ENCODE data around the gene ZFYVE26.

The ZFYVE26 gene

GRCh38 chr14:67815573-67816225 lies 691 bp downstream of the ZFYVE26 start:
- no peak for DNase-seq

- no peak for DNase-seq
Observed at GRCh38 chr14:67814821-67815220, 1.6 kb downstream of the ZFYVE26 start.

DNA sequence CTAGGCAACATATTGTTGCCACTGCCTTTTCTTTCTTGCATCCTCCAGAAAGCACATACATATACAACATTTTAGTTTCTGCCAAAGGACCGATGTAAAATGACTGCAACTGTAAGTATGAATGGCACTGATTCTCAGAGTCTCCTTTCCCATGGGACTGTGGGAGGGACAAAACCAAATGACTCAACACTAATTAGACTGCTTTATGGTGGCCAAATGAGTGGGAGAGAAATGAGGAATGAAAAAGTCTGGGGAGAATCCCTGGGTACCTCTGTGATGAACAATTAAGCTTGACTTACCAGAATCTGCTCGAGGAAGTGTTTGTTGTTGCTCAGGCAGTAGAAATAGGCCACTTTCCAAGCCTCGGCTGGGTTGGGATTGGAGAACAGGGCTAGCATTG lies 10.1 kb downstream of the ZFYVE26 start:
- no peak for DNase-seq

GRCh38 chr14:67800743-67801142 lies 15.6 kb downstream of the ZFYVE26 start:
- no peak for DNase-seq

GRCh38 chr14:67798731-67799130 lies 17.7 kb downstream of the ZFYVE26 start:
- no peak for DNase-seq

DNA sequence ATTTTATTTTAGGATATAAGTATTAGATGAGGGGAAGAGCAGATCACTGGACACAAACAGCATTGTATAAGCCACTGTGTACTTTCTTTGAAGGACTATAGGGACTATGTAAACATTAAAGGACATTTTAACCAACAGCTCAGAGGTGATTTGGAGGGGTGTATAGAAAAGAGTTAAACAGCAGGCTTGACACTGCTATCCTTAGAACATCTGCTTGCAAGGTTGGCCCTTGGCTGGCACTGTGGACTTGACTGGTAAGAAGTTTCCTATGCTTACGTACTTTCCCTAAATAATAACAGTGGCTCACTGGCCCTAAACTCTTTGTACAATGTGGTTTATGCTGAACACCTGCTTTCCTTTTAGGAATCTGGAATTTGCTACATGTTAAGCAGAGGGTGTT lies 28.7 kb downstream of the ZFYVE26 start:
- DNase-seq: no peak

DNA sequence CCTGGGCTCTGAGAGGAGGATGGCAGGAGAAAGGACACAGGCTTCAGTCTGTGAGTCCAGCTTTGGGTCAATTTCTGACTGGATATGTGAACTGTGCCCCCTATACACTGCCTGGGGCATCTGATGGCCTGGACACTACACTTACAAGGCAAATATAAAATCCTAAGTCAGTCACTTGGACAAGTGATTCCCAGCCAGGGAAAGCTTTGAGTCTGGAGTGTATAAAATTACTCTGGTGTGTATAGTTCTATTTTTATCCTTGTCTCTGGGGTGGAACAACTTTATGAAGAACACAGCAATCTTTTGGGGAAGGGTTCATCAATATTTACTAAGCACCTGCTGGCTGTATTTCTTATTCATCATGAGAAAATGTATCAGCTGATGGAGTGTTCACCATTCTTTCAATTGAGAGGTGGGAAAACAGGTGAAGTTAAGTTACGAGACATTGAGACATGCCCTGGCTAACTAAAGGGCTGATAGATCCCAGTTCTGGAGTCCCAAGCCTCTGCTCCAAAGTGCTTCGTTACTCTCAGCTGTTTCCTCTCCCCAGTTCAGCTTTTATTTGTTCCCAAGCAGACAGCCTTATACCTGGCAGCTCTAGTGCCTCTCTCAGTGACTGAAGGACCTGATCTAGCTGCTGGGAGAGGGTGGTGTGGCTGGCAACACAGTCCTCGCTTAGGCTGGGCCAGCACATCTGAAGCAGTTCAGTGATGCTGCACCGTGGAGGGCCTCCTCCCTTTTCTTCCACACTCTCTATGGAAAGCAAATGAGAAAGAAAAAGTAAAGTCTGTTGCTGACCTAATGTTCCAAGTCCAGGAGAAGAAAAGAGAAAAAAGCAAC lies 30.9 kb downstream of the ZFYVE26 start:
- no peak for DNase-seq

DNA sequence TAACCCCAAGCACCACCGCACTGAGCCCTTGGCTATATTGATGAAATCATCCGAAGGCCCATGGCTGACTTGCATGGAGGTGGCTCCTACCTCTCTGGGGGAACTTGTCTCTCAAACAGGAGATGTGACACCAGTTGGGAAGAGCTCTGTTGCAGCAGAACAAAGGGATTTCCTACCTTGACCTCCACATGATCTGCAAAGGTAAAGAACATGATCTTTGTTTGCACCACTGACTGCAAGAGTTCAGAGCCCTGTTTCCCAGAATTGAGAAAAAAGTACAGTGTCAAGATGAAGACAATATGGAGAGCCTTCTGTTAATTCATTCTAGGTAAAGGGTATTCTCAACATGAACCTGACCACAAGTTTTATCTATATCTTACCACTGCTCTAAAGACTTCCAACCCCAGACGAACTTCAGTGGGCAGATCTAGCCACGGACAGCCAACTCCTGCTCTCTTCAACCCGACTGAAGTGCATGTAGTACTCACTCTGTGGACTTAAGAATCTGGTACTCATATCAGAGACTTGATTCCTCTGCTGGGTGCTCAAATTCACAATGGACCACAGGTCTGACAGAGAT lies 32.1 kb downstream of the ZFYVE26 start:
- no peak for DNase-seq

DNA sequence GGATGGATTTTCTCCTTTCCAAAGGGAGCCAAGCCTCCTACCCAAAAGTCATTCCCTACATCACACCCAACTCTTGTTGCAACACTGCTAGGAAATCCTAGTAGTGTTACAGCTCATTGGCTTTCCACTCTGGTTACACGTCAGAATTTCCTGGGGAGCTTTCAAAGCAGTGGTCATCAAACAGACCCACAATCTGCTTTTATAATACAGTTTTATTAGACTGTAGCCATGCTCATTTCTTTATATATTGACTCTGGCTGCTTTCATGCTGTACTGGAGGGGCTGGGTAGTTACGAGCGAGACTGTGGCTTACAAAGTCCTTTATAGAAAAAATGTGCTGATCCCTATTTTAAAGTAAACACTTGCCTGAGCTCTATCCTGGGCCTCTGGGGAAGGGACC lies 34.3 kb downstream of the ZFYVE26 start:
- DNase-seq: no peak

DNA sequence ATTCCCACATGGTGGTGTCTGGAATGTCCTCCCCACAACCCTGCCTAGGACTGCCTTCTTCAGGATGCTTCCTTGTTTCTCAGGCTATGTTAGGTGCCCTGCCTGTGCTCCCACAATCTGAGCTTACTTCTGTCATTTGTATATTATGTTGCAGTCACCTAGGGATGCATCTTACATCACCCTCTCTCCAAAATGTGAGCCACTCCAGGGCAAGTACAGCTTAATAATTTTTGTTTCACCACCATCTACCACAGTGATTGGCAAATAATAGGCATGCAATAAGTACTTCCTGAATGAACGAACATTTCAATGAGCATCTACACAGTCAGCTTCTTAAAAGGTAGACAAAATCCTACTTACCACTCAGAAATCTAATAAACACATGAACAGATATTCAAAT lies 37.6 kb downstream of the ZFYVE26 start:
- DNase-seq: no peak

GRCh38 chr14:67776653-67777322 lies 39.6 kb downstream of the ZFYVE26 start:
- no peak for DNase-seq

DNA sequence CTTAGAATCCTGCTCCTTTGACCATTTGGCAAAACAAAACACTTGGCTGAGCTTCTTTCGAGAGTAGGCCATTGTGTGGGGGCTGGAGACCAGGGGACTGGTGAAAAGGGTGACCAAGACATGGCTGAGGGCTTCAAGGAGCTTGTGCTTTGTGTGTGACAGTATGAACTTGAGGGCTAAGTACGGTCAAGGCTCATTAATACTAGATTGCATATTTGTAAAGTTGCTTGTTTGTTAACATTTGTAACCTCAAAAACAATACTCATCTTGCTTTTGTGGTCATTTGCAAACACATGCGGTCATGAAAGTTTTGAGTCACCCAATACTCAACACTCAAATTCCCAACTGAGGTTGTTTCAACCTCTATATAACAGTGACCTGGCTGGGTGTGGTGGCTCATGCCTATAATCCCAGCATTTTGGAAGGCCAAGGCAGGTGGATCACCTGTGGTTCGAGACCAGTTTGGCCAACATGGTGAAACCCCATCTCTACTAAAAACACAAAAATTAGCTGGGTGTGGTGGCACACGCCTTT lies 42.5 kb downstream of the ZFYVE26 start:
- DNase-seq: no peak

DNA sequence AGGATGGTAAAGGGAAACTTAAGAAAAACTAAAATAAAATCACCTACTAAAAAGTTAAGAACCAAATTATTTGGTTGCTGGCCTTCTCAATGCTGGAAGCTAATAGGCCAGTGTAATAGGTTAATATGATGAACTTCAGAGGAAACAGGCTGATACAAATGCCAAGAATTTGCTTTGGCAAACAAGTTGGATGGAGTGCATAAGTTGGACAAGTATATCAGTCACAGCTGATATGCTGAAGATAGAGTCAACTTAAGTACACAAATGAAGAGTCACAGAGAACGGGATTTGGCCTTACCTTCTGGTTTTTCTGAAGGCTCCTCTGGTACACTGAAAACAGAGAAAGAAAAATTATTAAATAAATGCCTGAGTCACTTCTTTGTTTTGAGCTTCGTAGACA lies 48.2 kb downstream of the ZFYVE26 start:
- DNase-seq: no peak

- no peak for DNase-seq
Observed at GRCh38 chr14:67766035-67766680, 50.2 kb downstream of the ZFYVE26 start.

DNA sequence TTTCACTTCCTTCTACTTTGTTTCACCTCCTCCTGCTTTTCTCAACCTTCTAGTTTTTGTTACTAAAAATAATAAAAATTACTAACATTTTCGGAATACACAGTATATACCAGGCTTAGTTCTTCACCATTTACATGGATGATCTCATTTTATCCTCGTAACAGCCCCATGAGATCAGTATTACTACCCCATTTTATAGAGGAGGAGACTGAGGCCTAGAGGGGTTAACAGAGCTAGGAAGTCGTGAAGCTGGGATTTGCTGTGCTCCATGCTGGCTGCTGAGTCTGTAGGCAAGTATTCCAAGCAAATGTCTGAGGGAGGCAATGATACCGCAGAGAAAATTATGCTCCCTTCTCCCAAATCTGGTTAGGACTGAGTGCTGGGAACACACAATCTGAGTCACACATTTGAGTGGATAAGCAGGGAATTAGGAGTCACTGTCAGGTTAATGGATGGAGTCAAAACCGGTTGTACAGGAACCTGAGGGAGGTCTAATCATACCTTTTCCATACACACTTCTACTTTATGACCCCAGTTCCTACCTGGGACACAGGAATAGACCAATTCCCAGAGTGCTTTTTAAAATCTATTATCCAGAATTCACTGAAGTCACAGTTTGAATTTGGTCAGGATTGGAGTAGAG lies 51.1 kb downstream of the ZFYVE26 start:
- DNase-seq: no peak

DNA sequence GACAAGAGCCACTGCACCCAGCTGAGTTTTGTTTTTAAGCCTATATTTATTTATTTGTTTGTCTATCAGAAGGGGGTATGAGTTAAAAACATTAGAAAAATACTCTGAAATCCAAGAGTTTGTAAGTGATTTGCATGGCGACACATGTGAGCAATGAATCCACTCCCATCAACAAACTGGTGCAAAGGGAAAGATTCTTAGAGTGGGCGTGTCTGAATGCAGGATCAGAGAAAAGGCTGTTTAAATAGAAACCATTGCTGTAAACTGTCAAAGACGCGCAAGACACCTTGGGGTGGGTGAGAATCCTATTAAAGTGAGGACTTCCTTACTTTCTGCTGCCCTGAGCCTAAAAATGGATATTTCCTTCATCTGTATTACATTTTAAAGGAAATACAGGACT lies 51.9 kb downstream of the ZFYVE26 start:
- DNase-seq: no peak

- DNase-seq: no peak
Observed at GRCh38 chr14:67763158-67763822, 53.1 kb downstream of the ZFYVE26 start.

DNA sequence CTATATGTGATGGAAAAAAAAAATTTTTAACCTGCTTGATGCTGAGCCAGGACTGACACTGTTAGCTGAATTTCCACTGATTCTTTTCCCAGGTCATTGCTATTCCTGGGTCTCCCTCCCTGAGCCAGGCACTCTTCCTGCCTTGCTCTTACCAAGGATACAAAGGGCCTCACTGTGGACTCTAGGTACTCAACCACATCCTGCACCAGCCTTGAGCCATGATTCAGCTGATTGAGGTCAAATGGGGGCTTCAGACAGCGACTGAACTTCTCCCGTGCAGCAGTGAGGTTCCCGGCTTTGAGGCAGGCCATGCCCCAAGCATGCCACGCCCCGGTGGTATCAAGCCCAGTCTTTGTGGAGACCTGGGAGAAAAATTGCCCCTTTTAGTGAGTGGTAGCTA lies 54.3 kb downstream of the ZFYVE26 start:
- no peak for DNase-seq

- DNase-seq: no peak
Observed at GRCh38 chr14:67759916-67760315, 56.5 kb downstream of the ZFYVE26 start.

DNA sequence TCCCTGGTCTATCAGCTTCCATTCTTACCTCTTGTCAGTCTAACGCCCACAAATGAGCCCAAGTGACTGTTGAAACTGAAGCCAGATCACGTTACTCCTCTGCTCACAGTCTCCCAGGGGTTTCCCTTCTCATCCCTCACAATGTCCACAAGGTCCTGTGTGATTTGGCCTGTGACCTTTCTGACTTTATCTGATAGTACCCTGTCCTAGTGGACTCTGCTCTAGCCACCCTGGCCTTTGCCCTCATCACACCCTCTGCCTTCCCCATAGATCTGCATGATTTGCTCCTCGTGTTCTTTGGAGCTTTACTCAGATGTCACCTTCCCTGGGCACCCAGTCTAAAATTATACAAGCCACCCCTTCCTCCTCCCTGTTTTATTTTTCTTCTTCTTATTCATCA lies 59.2 kb downstream of the ZFYVE26 start:
- no peak for DNase-seq

GRCh38 chr14:67756496-67756895 lies 59.9 kb downstream of the ZFYVE26 start:
- DNase-seq: no peak

Measured in DMS153 (cell line).